CD4-positive, alpha-beta memory T cell (primary cell): ENCODE results near the gene SCP2. TPM values are rescaled to one million over a fixed set of nuclear protein-coding genes. Genes with fewer than 3 reads are reported as not detected.

ENCODE experiments used
- CTCF ChIA-PET: fragments of 350-600 bp; sonication (Branson Sonifier 250); formaldehyde crosslinking; loops from one replicate; lab custom pipeline; 2021; ENCODE audit warnings: inconsistent platforms; ENCODE audit not compliant: partially characterized antibody; lab: Charles Lee
- POLR2A ChIA-PET: fragments of 350-600 bp; sonication (Branson Sonifier 250); formaldehyde crosslinking; loops from one replicate; lab custom pipeline; 2021; ENCODE audit not compliant: partially characterized antibody; lab: Charles Lee
- DNase-seq, 5 donors: peaks; one replicate each; pipeline versions ENCODE4 v3.0.0 to v3.0.0-alpha.2; 2020 to 2022; ENCODE audit warnings: mixed read lengths in 1 of 5
- H3K27ac ChIP-seq: one replicate; pipeline ENCODE4 v1.7.0; 2013; ENCODE audit warnings: low read depth, low read length
- H3K27me3 ChIP-seq: 2 replicates; pipeline ENCODE4 v1.7.0; 2013; ENCODE audit warnings: mild to moderate bottlenecking, low read length, moderate library complexity; ENCODE audit not compliant: insufficient read depth
- H3K36me3 ChIP-seq: 2 replicates; pipeline ENCODE4 v1.7.0; 2013; ENCODE audit warnings: mild to moderate bottlenecking, low read length, moderate library complexity; ENCODE audit not compliant: insufficient read depth
- H3K4me1 ChIP-seq: 2 replicates; pipeline ENCODE4 v1.7.0; 2013; ENCODE audit warnings: mild to moderate bottlenecking, low read length, moderate library complexity; ENCODE audit not compliant: insufficient read depth
- H3K4me3 ChIP-seq, 2 donors: one replicate each; pipeline ENCODE4 v1.7.0; 2013; ENCODE audit warnings: low read length in 2 of 2, mild to moderate bottlenecking in 1 of 2
- H3K9me3 ChIP-seq, 2 donors: one replicate each; pipeline ENCODE4 v1.7.0; 2013; ENCODE audit warnings: low read length in 2 of 2, control low read depth in 1 of 2; ENCODE audit not compliant: control insufficient read depth in 1 of 2
- H3K27ac Mint-ChIP-seq, 7 donors: one replicate each; pipeline ENCODE4 v1.8.0; 2020 to 2021; ENCODE audit warnings: mixed read lengths in 7 of 7, mild to moderate bottlenecking in 6 of 7, inconsistent platforms in 3 of 7, moderate library complexity in 3 of 7
- H3K27me3 Mint-ChIP-seq, 2 donors: one replicate each; pipeline ENCODE4 v1.8.0; 2020 to 2021; ENCODE audit warnings: mixed read lengths in 2 of 2
- H3K36me3 Mint-ChIP-seq, 2 donors: one replicate each; pipeline ENCODE4 v1.8.0; 2020 to 2021; ENCODE audit warnings: mixed read lengths in 2 of 2, inconsistent platforms in 1 of 2, mild to moderate bottlenecking in 1 of 2
- H3K4me1 Mint-ChIP-seq, 4 donors: one replicate each; pipeline ENCODE4 v1.8.0; 2020 to 2021; ENCODE audit warnings: mixed read lengths in 4 of 4, mild to moderate bottlenecking in 1 of 4
- H3K4me3 Mint-ChIP-seq, 8 donors: one replicate each; pipeline ENCODE4 v1.8.0; 2020 to 2021; ENCODE audit warnings: mixed read lengths in 8 of 8, mild to moderate bottlenecking in 7 of 8, moderate library complexity in 6 of 8, inconsistent platforms in 3 of 8
- H3K9me3 Mint-ChIP-seq, 8 donors: one replicate each; pipeline ENCODE4 v1.8.0; 2020 to 2021; ENCODE audit warnings: mixed read lengths in 8 of 8, mild to moderate bottlenecking in 5 of 8, inconsistent platforms in 3 of 8, moderate library complexity in 1 of 8
- intact Hi-C: fragments of 100-400 bp; cut with micrococcal nuclease; formaldehyde crosslinking; loops from one replicate; pipeline ENCODE4 v1.15.1; 2023
- polyA plus RNA-seq, 2 donors: library from polyadenylated mRNA; unstranded; fragments of 300-500 nt; fragmentation: Illumina TruSeq; gene quantifications; one replicate each; pipeline ENCODE4 v1.2.3, GENCODE V29; 2021
- total RNA-seq, 2 experiments: library from RNA; stranded (reverse); gene quantifications; one replicate each; pipeline ENCODE4 v1.2.3, GENCODE V29; 2021

The SCP2 gene
- total RNA-seq = 10 to 100 TPM; 49.7 to 52.1 TPM
- 100 to 1,000 TPM; 145 to 260 TPM for polyA plus RNA-seq

GRCh38 chr1:52927212-52928014 is at the start of gene SCP2:
Gene SCP2, plus strand, starts transcription at chr1:52927276. Its CDS starts 121 bp downstream, at chr1:52927397.
- Histone ChIP-seq H3K27me3 (no peaks in the 10 kb centered on the region), H3K4me1 (peaks cover 13% of the 10 kb centered on the region), H3K36me3 (no peaks in the 10 kb centered on the region), H3K27ac (peak within 1 kb of the TSS; percentile 53), H3K9me3 (no peaks in the 10 kb centered on the region), H3K4me3 (peak within 1 kb of the TSS; percentile 55 to 76)
- intact Hi-C loops = loop anchor here (10.0 kb wide), 1 partner anchor 87 kb away; no protein-coding TSS in a partner anchor
- peaks cover 0 to 2% of the 10 kb centered on the region in 2 donors for H3K36me3 Mint-ChIP-seq
- CTCF ChIA-PET = interaction anchor here (0.8 kb wide), 1 partner anchor 10 kb away, joined by 3 read pairs; no protein-coding TSS in a partner anchor
- peak within 1 kb of the TSS; percentile 81 to 92 (median 87) for H3K4me3 Mint-ChIP-seq
- no peaks in the 10 kb centered on the region for H3K9me3 Mint-ChIP-seq
- no peaks in the 10 kb centered on the region for H3K27me3 Mint-ChIP-seq
- H3K4me1 Mint-ChIP-seq = peaks cover 15 to 27% (median 17%) of the 10 kb centered on the region in 4 donors
- POLR2A ChIA-PET = interaction anchor here (0.6 to 1.5 kb wide), 5 partner anchors 9 to 523 kb away, joined by 3 to 7 read pairs (median 4); partner anchors contain the start of genes ORC1, PRPF38A and ZYG11B
- peak within 1 kb of the TSS; percentile 3 to 93 (median 79) for H3K27ac Mint-ChIP-seq
- DNase-seq = peak; percentile 71 to 79 (median 75)

GRCh38 chr1:52877554-52877953 is 49.5 kb upstream of the SCP2 start:
- ChIA-PET CTCF (no interaction called here), POLR2A (no interaction called here)
- no peaks in the 10 kb centered on the region for H3K9me3 ChIP-seq
- DNase-seq = no peak
- no peaks in the 10 kb centered on the region for H3K4me1 Mint-ChIP-seq
- peaks cover 0 to 3% of the 10 kb centered on the region in 2 donors for H3K27me3 Mint-ChIP-seq
- H3K36me3 ChIP-seq = no peaks in the 10 kb centered on the region
- no peaks in the 10 kb centered on the region for H3K27me3 ChIP-seq
- no peaks in the 10 kb centered on the region for H3K4me1 ChIP-seq
- no peaks in the 10 kb centered on the region for H3K9me3 Mint-ChIP-seq
- H3K36me3 Mint-ChIP-seq = no peaks in the 10 kb centered on the region
- H3K27ac ChIP-seq = no peak overlapping the region
- H3K4me3 Mint-ChIP-seq = no peak overlapping the region
- no peak overlapping the region for H3K4me3 ChIP-seq
- no peak overlapping the region for H3K27ac Mint-ChIP-seq
- intact Hi-C loops = no loop called here

GRCh38 chr1:52880206-52880605 is 46.9 kb upstream of the SCP2 start:
- no peak overlapping the region for H3K27ac ChIP-seq
- no peaks in the 10 kb centered on the region for H3K27me3 ChIP-seq
- no peaks in the 10 kb centered on the region for H3K27me3 Mint-ChIP-seq
- no peaks in the 10 kb centered on the region for H3K4me1 ChIP-seq
- H3K36me3 ChIP-seq = no peaks in the 10 kb centered on the region
- no peaks in the 10 kb centered on the region for H3K36me3 Mint-ChIP-seq
- ChIA-PET POLR2A (no interaction called here), CTCF (no interaction called here)
- DNase-seq = no peak
- H3K4me3 ChIP-seq = no peak overlapping the region
- no peak overlapping the region for H3K27ac Mint-ChIP-seq
- no peaks in the 10 kb centered on the region for H3K9me3 ChIP-seq
- no peaks in the 10 kb centered on the region for H3K4me1 Mint-ChIP-seq
- intact Hi-C loops = no loop called here
- H3K9me3 Mint-ChIP-seq = peaks cover 0 to 2% (median 0%) of the 10 kb centered on the region in 8 donors
- no peak overlapping the region for H3K4me3 Mint-ChIP-seq

- intact Hi-C loops = no loop called here
- Histone ChIP-seq H3K27ac (no peak overlapping the region), H3K9me3 (no peaks in the 10 kb centered on the region), H3K36me3 (no peaks in the 10 kb centered on the region), H3K4me1 (no peaks in the 10 kb centered on the region), H3K4me3 (no peak overlapping the region), H3K27me3 (no peaks in the 10 kb centered on the region)
- H3K9me3 Mint-ChIP-seq = peaks cover 0 to 2% (median 0%) of the 10 kb centered on the region in 8 donors
- ChIA-PET CTCF (no interaction called here), POLR2A (no interaction called here)
- no peaks in the 10 kb centered on the region for H3K36me3 Mint-ChIP-seq
- H3K27me3 Mint-ChIP-seq = no peaks in the 10 kb centered on the region
- DNase-seq = no peak
- H3K4me1 Mint-ChIP-seq = no peaks in the 10 kb centered on the region
- no peak overlapping the region for H3K4me3 Mint-ChIP-seq
- H3K27ac Mint-ChIP-seq = no peak overlapping the region
Measured at GRCh38 chr1:52887483-52887882, 39.6 kb upstream of the SCP2 start.

GRCh38 chr1:52892424-52893215 is 34.5 kb upstream of the SCP2 start:
- CTCF ChIA-PET = no interaction called here
- POLR2A ChIA-PET = no interaction called here
- intact Hi-C loops = no loop called here

GRCh38 chr1:52899445-52899894 is 27.6 kb upstream of the SCP2 start:
- H3K27ac Mint-ChIP-seq = no peak overlapping the region

More at GRCh38 chr1:52892424-52893215, 34.5 kb upstream of the SCP2 start:
- Mint-ChIP-seq H3K27ac (peak overlapping the region in 1 of 7 donors; percentile 24), H3K27me3 (no peaks in the 10 kb centered on the region), H3K9me3 (no peaks in the 10 kb centered on the region), H3K36me3 (peaks cover 23 to 27% of the 10 kb centered on the region in 2 donors), H3K4me3 (no peak overlapping the region), H3K4me1 (no peaks in the 10 kb centered on the region)
- Histone ChIP-seq H3K36me3 (no peaks in the 10 kb centered on the region), H3K27me3 (no peaks in the 10 kb centered on the region), H3K4me3 (no peak overlapping the region), H3K9me3 (no peaks in the 10 kb centered on the region), H3K27ac (no peak overlapping the region), H3K4me1 (no peaks in the 10 kb centered on the region)
- no peak for DNase-seq

GRCh38 chr1:52900402-52900801 is 26.7 kb upstream of the SCP2 start:
- peak overlapping the region in 3 of 7 donors; percentile 2 to 33 (median 6) for H3K27ac Mint-ChIP-seq

More at GRCh38 chr1:52899445-52899894, 27.6 kb upstream of the SCP2 start:
- Mint-ChIP-seq H3K27me3 (no peaks in the 10 kb centered on the region), H3K4me3 (no peak overlapping the region), H3K9me3 (no peaks in the 10 kb centered on the region), H3K36me3 (peaks cover 31 to 34% of the 10 kb centered on the region in 2 donors), H3K4me1 (no peaks in the 10 kb centered on the region)
- H3K9me3 ChIP-seq = no peaks in the 10 kb centered on the region
- ChIA-PET CTCF (no interaction called here), POLR2A (no interaction called here)
- no peak for DNase-seq
- intact Hi-C loops = no loop called here
- H3K27me3 ChIP-seq = no peaks in the 10 kb centered on the region
- H3K4me3 ChIP-seq = no peak overlapping the region
- H3K4me1 ChIP-seq = no peaks in the 10 kb centered on the region
- no peaks in the 10 kb centered on the region for H3K36me3 ChIP-seq
- H3K27ac ChIP-seq = no peak overlapping the region

More at GRCh38 chr1:52900402-52900801, 26.7 kb upstream of the SCP2 start:
- Histone ChIP-seq H3K9me3 (no peaks in the 10 kb centered on the region), H3K36me3 (peaks cover under 1% of the 10 kb centered on the region), H3K27me3 (no peaks in the 10 kb centered on the region), H3K4me1 (no peaks in the 10 kb centered on the region), H3K4me3 (no peak overlapping the region), H3K27ac (no peak overlapping the region)
- Mint-ChIP-seq H3K36me3 (peaks cover 24 to 27% of the 10 kb centered on the region in 2 donors), H3K27me3 (no peaks in the 10 kb centered on the region), H3K4me1 (no peaks in the 10 kb centered on the region), H3K4me3 (no peak overlapping the region), H3K9me3 (no peaks in the 10 kb centered on the region)
- CTCF ChIA-PET = no interaction called here
- intact Hi-C loops = no loop called here
- POLR2A ChIA-PET = no interaction called here
- no peak for DNase-seq
